Thoracic aorta (tissue), 2 donors: ENCODE results near the gene CCNQ. TPM values are rescaled to one million over a fixed set of nuclear protein-coding genes. Genes with fewer than 3 reads are reported as not detected.

ENCODE experiments used
- ATAC-seq: fragments of 150-250 bp; one replicate; pipeline ENCODE4 v1.8.0; 2017; ENCODE audit warnings: low read depth; ENCODE audit not compliant: insufficient number of reproducible peaks, low FRiP score
- DNase-seq: peaks from one replicate; pipeline ENCODE4 v3.0.0-alpha.2; 2020; ENCODE audit warnings: low spot score
- H3K27ac ChIP-seq, 2 donors: fragments of 200-600 bp; sonication (generic); 1 replicate in 1 of 2; 2 replicates in 1 of 2; pipeline ENCODE4 v1.5.1; 2016; ENCODE audit warnings: mild to moderate bottlenecking in 2 of 2, moderate library complexity in 2 of 2
- H3K27me3 ChIP-seq: fragments of 200-600 bp; sonication (generic); replicated peaks from 2 replicates; pipeline ENCODE4 v1.6.0; 2016; ENCODE audit warnings: mild to moderate bottlenecking; ENCODE audit not compliant: insufficient read depth
- H3K36me3 ChIP-seq: fragments of 200-600 bp; sonication (generic); one replicate; pipeline ENCODE4 v1.5.1; 2016
- H3K4me1 ChIP-seq, 2 donors: fragments of 200-600 bp; sonication (generic); 1 replicate in 1 of 2; 2 replicates in 1 of 2; pipeline versions ENCODE4 v1.5.1 to v1.6.0; 2016; ENCODE audit warnings: low read depth in 2 of 2, mild to moderate bottlenecking in 1 of 2; ENCODE audit not compliant: control insufficient read depth in 1 of 2
- H3K4me3 ChIP-seq: fragments of 200-600 bp; sonication (generic); 2 replicates; pipeline ENCODE4 v1.5.1; 2016; ENCODE audit warnings: mild to moderate bottlenecking
- H3K9me3 ChIP-seq: fragments of 200-600 bp; sonication (generic); 2 replicates; pipeline ENCODE4 v1.5.1; 2016
- total RNA-seq, 2 donors: library from RNA; depleted of rRNA; stranded (reverse); fragments of >200 nt; gene quantifications; one replicate each; pipeline versions ENCODE4 v1.1.0 to v1.2.3, GENCODE V29; 2016
- TF ChIP-seq, protein P1 (sequence below): fragments of 200-600 bp; sonication (generic); IDR thresholded peaks from one replicate; pipeline ENCODE4 v1.5.1; 2019; ENCODE audit warnings: antibody characterized with exemption

The CCNQ gene
- total RNA-seq, 2 donors from 2014 or later = 27.2 to 36.3 TPM

DNA sequence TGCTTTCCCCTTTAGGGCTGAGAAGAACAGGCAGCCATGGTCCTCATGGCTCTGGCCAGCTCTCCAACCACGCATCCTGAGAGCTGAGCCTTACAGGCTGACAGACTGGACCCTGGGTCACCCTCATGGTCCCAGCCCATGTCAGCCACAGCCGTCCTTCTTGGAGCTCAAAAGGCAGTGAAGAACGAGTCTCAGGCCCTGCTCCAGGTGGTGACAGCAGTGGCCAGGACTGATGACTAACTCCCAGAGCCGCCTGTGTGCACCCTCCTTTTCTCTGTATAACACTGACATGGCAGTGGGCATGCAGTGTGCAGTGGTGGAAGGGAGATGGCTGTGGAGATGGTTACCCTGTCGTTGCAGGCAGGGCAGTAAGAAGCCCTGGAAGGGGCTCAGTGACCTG lies 37.8 kb upstream of the CCNQ start:
- Histone ChIP-seq H3K36me3 (no peaks in the 10 kb centered on the region), H3K27me3 (no peaks in the 10 kb centered on the region), H3K9me3 (no peaks in the 10 kb centered on the region), H3K27ac (no peak overlapping the region), H3K4me3 (no peak overlapping the region), H3K4me1 (no peaks in the 10 kb centered on the region)
- TF ChIP-seq, protein P1, sequence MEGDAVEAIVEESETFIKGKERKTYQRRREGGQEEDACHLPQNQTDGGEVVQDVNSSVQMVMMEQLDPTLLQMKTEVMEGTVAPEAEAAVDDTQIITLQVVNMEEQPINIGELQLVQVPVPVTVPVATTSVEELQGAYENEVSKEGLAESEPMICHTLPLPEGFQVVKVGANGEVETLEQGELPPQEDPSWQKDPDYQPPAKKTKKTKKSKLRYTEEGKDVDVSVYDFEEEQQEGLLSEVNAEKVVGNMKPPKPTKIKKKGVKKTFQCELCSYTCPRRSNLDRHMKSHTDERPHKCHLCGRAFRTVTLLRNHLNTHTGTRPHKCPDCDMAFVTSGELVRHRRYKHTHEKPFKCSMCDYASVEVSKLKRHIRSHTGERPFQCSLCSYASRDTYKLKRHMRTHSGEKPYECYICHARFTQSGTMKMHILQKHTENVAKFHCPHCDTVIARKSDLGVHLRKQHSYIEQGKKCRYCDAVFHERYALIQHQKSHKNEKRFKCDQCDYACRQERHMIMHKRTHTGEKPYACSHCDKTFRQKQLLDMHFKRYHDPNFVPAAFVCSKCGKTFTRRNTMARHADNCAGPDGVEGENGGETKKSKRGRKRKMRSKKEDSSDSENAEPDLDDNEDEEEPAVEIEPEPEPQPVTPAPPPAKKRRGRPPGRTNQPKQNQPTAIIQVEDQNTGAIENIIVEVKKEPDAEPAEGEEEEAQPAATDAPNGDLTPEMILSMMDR = no peak
- no peak for DNase-seq
- ATAC-seq = no peak

DNA sequence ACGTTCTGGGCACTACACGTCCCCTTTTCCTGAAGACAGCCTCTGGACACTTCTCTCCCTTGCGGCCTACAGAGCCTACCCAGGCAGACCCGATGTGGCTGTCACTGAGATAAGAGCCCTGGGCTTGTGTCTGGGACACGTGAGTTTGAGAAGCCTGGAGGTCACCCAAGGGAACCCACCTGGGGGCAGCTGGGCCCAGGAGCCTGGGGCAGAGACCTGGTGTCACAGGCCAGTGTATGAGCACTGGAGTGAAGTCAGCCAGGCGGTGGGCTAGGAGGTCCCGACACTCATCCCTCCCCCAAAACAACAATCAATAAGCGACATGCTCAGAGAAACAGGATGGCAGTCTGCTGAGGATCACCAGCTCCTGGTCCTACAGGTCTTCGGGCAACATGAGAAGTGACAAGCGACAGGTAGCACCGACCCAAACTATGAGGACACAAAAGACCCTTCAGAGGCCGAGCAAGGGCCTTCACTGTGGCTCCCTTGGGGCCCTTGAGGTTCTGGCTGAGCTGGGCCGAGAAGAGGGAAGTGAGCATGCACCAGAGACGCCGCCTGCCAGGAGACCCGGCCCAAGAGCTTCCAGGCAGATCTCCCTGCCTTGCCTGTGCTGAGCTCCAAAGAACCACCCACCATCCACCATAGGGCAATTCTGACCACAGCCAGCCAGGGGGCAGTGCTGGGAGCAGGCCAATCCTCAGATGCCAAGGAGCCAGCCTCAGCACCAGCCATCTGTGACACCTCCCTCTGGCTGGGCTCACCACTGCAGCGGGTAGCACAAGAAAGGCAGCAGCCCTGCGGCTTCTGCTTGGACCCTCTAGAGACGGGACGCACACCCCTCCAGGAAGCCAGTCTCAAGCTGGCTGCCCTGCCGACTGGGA lies 37.1 kb upstream of the CCNQ start:
- Histone ChIP-seq H3K27me3 (no peaks in the 10 kb centered on the region), H3K36me3 (no peaks in the 10 kb centered on the region), H3K27ac (no peak overlapping the region), H3K4me1 (no peaks in the 10 kb centered on the region), H3K9me3 (no peaks in the 10 kb centered on the region), H3K4me3 (no peak overlapping the region)
- ATAC-seq = no peak
- no peak for DNase-seq
- TF ChIP-seq, protein P1 = no peak

DNA sequence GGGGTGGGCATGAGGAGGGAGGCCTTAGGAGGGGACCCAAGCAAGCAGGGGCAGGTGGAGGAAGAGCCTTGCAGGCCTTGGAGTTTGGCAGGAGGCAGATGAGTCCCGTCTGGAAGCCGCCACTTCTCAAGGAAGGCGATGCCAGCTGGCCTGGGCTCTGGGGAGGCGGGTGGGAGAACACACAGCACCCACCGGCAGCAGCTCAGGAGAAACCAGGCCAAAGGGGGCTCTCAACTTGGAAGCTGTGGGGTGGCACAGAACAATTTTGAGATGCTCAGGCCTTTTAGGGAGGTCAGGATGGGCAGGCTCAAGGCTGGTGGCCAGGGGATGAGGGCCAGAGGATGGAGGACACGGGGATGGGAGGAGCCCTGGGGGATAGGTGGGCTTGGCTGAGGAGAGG lies 36.4 kb upstream of the CCNQ start:
- TF ChIP-seq, protein P1 = no peak
- Histone ChIP-seq H3K27me3 (no peaks in the 10 kb centered on the region), H3K9me3 (no peaks in the 10 kb centered on the region), H3K36me3 (no peaks in the 10 kb centered on the region), H3K4me3 (no peak overlapping the region), H3K27ac (no peak overlapping the region), H3K4me1 (no peaks in the 10 kb centered on the region)
- DNase-seq (no peak), ATAC-seq (no peak)

DNA sequence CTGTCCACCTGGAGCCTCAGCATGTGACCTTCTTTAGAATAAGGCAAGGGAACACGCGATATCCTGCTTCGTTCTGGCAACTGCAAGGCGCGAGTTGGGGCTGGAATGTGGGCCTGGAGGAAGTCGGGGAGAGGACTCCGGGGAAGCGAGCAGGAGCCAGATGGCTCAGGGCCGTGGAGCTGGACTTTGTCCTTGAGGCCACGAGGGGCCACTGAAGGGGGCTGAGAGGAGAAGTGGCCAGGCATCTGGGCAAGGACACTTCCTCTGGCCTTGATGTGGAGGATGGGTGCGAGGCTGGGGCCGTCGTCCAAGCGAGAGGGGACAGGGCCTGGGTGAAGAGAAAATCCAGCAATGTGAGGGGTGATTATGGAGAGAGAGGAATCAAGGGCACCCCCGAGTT lies 35.9 kb upstream of the CCNQ start:
- H3K27me3 ChIP-seq = no peaks in the 10 kb centered on the region
- DNase-seq (no peak), ATAC-seq (no peak)
- no peaks in the 10 kb centered on the region for H3K36me3 ChIP-seq
- no peak overlapping the region for H3K4me3 ChIP-seq
- TF ChIP-seq, protein P1 = no peak
- H3K9me3 ChIP-seq = no peaks in the 10 kb centered on the region
- no peak overlapping the region for H3K27ac ChIP-seq
- no peaks in the 10 kb centered on the region for H3K4me1 ChIP-seq

DNA sequence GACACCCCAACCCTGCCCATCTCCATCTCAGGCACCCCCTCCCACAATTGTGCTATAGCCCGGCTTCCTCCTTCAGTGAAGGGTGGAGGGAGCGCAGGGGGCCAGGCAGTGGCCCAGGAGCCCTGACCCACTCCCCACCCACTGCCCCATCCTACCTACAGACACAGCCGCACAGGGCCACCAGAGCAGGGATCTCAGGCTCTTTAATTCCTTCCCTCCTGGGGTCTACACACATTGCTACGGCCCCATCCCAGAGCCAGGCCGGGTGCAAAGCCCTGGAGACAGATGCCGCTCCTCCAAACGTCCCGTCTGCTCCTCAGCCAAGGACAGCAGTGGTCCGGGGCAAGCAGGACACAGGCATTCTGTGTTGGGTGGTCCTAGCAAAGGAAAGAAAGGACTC lies 35.3 kb upstream of the CCNQ start:
- Histone ChIP-seq H3K4me1 (no peaks in the 10 kb centered on the region), H3K27me3 (no peaks in the 10 kb centered on the region), H3K27ac (no peak overlapping the region), H3K9me3 (no peaks in the 10 kb centered on the region), H3K4me3 (no peak overlapping the region), H3K36me3 (no peaks in the 10 kb centered on the region)
- TF ChIP-seq, protein P1 = no peak
- DNase-seq = no peak
- no peak for ATAC-seq
